GM23338 (cell line): ENCODE results near the gene ACAD10. TPM values are rescaled to one million over a fixed set of nuclear protein-coding genes. Genes with fewer than 3 reads are reported as not detected.

Experiments used
- ATAC-seq: fragments of 200-7000 bp; cut with Tn5 transposase; 3 replicates; pipeline ENCODE4 v1.9.1; 2020
- DNase-seq: peaks from one replicate; pipeline ENCODE4 v3.0.0-alpha.2; 2015; ENCODE audit warnings: low spot score
- H2AFZ ChIP-seq: fragments of 200-600 bp; sonication (generic); 2 replicates; pipeline ENCODE4 v1.8.0; 2016; ENCODE audit warnings: antibody characterized with exemption, mild to moderate bottlenecking, moderate library complexity
- H3F3A ChIP-seq: fragments of 200-600 bp; sonication (generic); replicated peaks from 2 replicates; pipeline ENCODE4 v1.8.0; 2017; ENCODE audit warnings: antibody characterized with exemption, mixed run types, low read depth
- H3K27ac ChIP-seq: fragments of 200-600 bp; sonication (generic); 2 replicates; pipeline ENCODE4 v1.6.1; 2016; ENCODE audit warnings: low read depth
- H3K27me3 ChIP-seq: fragments of 200-600 bp; sonication (generic); 2 replicates; pipeline ENCODE4 v1.8.0; 2016; ENCODE audit warnings: mild to moderate bottlenecking, mixed run types, moderate library complexity; ENCODE audit not compliant: insufficient read depth
- H3K36me3 ChIP-seq: fragments of 200-600 bp; sonication (generic); 2 replicates; pipeline ENCODE4 v1.8.0; 2016; ENCODE audit warnings: mild to moderate bottlenecking; ENCODE audit not compliant: insufficient read depth
- H3K4me1 ChIP-seq: fragments of 200-600 bp; sonication (generic); 2 replicates; pipeline ENCODE4 v1.8.0; 2016; ENCODE audit warnings: mild to moderate bottlenecking, moderate library complexity; ENCODE audit not compliant: insufficient read depth
- H3K4me2 ChIP-seq: fragments of 200-600 bp; sonication (generic); 2 replicates; pipeline ENCODE4 v1.7.1; 2017; ENCODE audit warnings: mixed run types
- H3K4me3 ChIP-seq: fragments of 200-600 bp; sonication (generic); 2 replicates; pipeline ENCODE4 v1.6.1; 2016; ENCODE audit warnings: mixed run types
- H3K79me2 ChIP-seq: fragments of 200-600 bp; sonication (generic); replicated peaks from 2 replicates; pipeline ENCODE4 v1.8.0; 2017; ENCODE audit warnings: mild to moderate bottlenecking; ENCODE audit not compliant: insufficient read depth
- H3K9me2 ChIP-seq: fragments of 200-600 bp; sonication (generic); 2 replicates; pipeline ENCODE4 v1.8.0; 2017; ENCODE audit not compliant: insufficient read depth
- H4K20me1 ChIP-seq: fragments of 200-600 bp; sonication (generic); replicated peaks from 2 replicates; pipeline ENCODE4 v1.8.0; 2017; ENCODE audit warnings: mild to moderate bottlenecking; ENCODE audit not compliant: insufficient read depth
- H3K27ac Mint-ChIP-seq: 2 replicates; pipeline ENCODE4 v1.8.0; 2020; ENCODE audit warnings: inconsistent platforms, mild to moderate bottlenecking, moderate library complexity, mixed read lengths
- H3K27me3 Mint-ChIP-seq: 3 replicates; pipeline ENCODE4 v1.8.0; 2022; ENCODE audit warnings: low read depth, mild to moderate bottlenecking, moderate library complexity, mixed read lengths, inconsistent platforms; ENCODE audit not compliant: insufficient read depth, poor library complexity
- H3K36me3 Mint-ChIP-seq: 3 replicates; pipeline ENCODE4 v1.8.0; 2021; ENCODE audit warnings: low read depth, mild to moderate bottlenecking, inconsistent platforms, moderate library complexity, mixed read lengths
- H3K4me1 Mint-ChIP-seq: 3 replicates; pipeline ENCODE4 v1.8.0; 2020; ENCODE audit warnings: mild to moderate bottlenecking, inconsistent platforms, mixed read lengths
- H3K4me3 Mint-ChIP-seq: 3 replicates; pipeline ENCODE4 v1.8.0; 2021; ENCODE audit warnings: moderate library complexity, mild to moderate bottlenecking, inconsistent platforms, mixed read lengths
- H3K9me3 Mint-ChIP-seq: 3 replicates; pipeline ENCODE4 v1.8.0; 2020; ENCODE audit warnings: moderate library complexity, mild to moderate bottlenecking, inconsistent platforms, mixed read lengths
- CREB1 ChIP-seq: fragments of 250-450 bp; sonication (Bioruptor Pico); IDR thresholded peaks from 2 replicates; pipeline ENCODE4 v1.5.0; 2020; ENCODE audit warnings: low read depth, mild to moderate bottlenecking, moderate library complexity
- EZH2 ChIP-seq: fragments of 200-600 bp; sonication (generic); IDR thresholded peaks from one replicate; pipeline ENCODE4 v1.8.0; 2017; ENCODE audit warnings: antibody characterized with exemption, mild to moderate bottlenecking, low read depth; ENCODE audit not compliant: unreplicated experiment
- EZH2phosphoT487 ChIP-seq: fragments of 200-600 bp; sonication (generic); IDR thresholded peaks from one replicate; pipeline ENCODE4 v1.8.1; 2018; ENCODE audit warnings: antibody characterized with exemption; ENCODE audit not compliant: unreplicated experiment
- NANOG ChIP-seq: IDR thresholded peaks from 2 replicates; pipeline ENCODE4 v1.6.1; 2016; ENCODE audit warnings: antibody characterized with exemption, borderline replicate concordance
- STAT1 ChIP-seq: IDR thresholded peaks from one replicate; pipeline ENCODE4 v1.6.1; 2016; ENCODE audit warnings: antibody characterized with exemption; ENCODE audit not compliant: unreplicated experiment
- ZNF114 ChIP-seq: fragments of 250-450 bp; sonication (Bioruptor Pico); IDR thresholded peaks from 2 replicates; pipeline ENCODE4 v1.5.0; 2020; ENCODE audit warnings: mild to moderate bottlenecking, moderate library complexity
- ZNF331 ChIP-seq: fragments of 250-450 bp; sonication (Bioruptor Pico); IDR thresholded peaks from 2 replicates; pipeline ENCODE4 v1.5.0; 2020; ENCODE audit warnings: low read depth, mild to moderate bottlenecking, moderate library complexity
- polyA plus RNA-seq: library from polyadenylated mRNA; unstranded; fragments of >200 nt; fragmentation: Nextera tagmentation; extraction: Ambion mirVana; gene quantifications from 2 replicates; pipeline ENCODE4 v1.2.1, GENCODE V29; 2016
- total RNA-seq: library from RNA; depleted of rRNA; stranded (reverse); fragments of >200 nt; shearing (Covaris generic); gene quantifications from 2 replicates; pipeline ENCODE4 v1.2.3, GENCODE V29; 2014
- TF ChIP-seq, protein P1 (sequence below): fragments of 250-450 bp; sonication (Bioruptor Pico); IDR thresholded peaks from 2 replicates; pipeline ENCODE4 v1.5.0; 2020; ENCODE audit warnings: mild to moderate bottlenecking, moderate library complexity
- TF ChIP-seq, protein P2 (sequence below), 2 experiments: fragments of 200-600 bp in 1 of 2; sonication (generic) in 1 of 2; conservative IDR thresholded peaks; 2 replicates each; pipeline versions ENCODE4 v1.5.1 to v1.6.1; 2016 to 2017; ENCODE audit warnings: antibody characterized with exemption in 2 of 2, low read depth in 2 of 2, mild to moderate bottlenecking in 2 of 2, moderate library complexity in 1 of 2

The ACAD10 gene
- total and polyA plus RNA-seq, 2 experiments from 2014 or later, result 16.3 to 23.1 TPM

DNA sequence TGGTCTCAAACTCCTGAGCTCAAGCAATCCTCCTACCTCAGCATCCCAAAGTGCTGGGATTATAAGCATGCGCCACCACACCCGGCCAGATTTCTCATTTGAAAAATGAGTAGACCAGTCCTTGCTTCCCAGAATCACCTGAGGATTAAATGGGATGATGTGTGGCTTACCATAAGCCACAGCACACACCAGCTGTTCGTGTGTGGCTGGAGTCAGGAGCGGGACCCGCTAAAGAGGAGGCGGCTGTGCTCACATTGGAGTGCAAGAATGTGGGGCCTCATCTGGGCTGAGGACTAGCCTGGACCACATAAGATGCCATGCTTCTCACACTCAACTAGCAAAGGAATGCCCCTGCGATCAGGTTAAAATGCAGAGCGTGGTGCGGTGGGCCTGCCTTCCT, 74.1 kb downstream of the ACAD10 start:
- no peak for DNase-seq
- no peak overlapping the region for H3K4me3 Mint-ChIP-seq
- Histone ChIP-seq H3K4me3 (no peak overlapping the region), H3K36me3 (no peaks in the 10 kb centered on the region), H3K4me1 (peaks cover 12% of the 10 kb centered on the region; the same call in 1 of the 2 replicates), H3K79me2 (no peaks in the 10 kb centered on the region), H3K4me2 (no peak overlapping the region), H3K27me3 (no peaks in the 10 kb centered on the region), H3K27ac (no peak overlapping the region), H2AFZ (no peak overlapping the region), H4K20me1 (no peaks in the 10 kb centered on the region), H3F3A (0 out of 2 replicates have a peak, but pooled peaks cover 3% of the 10 kb centered on the region), H3K9me2 (no peaks in the 10 kb centered on the region)
- H3K4me1 Mint-ChIP-seq, result peaks cover 25% of the 10 kb centered on the region
- no peak overlapping the region for H3K27ac Mint-ChIP-seq
- peaks cover 3% of the 10 kb centered on the region; the same call in 1 of the 3 replicates for H3K9me3 Mint-ChIP-seq
- H3K36me3 Mint-ChIP-seq, result peaks cover 3% of the 10 kb centered on the region; the same call in 2 of the 3 replicates
- no peak for ATAC-seq
- H3K27me3 Mint-ChIP-seq, result peaks cover 14% of the 10 kb centered on the region
- no peak for TF ChIP-seq STAT1
- no peak for TF ChIP-seq NANOG
- no peak for TF ChIP-seq EZH2
- TF ChIP-seq EZH2phosphoT487, result no peak
- TF ChIP-seq, protein P1, sequence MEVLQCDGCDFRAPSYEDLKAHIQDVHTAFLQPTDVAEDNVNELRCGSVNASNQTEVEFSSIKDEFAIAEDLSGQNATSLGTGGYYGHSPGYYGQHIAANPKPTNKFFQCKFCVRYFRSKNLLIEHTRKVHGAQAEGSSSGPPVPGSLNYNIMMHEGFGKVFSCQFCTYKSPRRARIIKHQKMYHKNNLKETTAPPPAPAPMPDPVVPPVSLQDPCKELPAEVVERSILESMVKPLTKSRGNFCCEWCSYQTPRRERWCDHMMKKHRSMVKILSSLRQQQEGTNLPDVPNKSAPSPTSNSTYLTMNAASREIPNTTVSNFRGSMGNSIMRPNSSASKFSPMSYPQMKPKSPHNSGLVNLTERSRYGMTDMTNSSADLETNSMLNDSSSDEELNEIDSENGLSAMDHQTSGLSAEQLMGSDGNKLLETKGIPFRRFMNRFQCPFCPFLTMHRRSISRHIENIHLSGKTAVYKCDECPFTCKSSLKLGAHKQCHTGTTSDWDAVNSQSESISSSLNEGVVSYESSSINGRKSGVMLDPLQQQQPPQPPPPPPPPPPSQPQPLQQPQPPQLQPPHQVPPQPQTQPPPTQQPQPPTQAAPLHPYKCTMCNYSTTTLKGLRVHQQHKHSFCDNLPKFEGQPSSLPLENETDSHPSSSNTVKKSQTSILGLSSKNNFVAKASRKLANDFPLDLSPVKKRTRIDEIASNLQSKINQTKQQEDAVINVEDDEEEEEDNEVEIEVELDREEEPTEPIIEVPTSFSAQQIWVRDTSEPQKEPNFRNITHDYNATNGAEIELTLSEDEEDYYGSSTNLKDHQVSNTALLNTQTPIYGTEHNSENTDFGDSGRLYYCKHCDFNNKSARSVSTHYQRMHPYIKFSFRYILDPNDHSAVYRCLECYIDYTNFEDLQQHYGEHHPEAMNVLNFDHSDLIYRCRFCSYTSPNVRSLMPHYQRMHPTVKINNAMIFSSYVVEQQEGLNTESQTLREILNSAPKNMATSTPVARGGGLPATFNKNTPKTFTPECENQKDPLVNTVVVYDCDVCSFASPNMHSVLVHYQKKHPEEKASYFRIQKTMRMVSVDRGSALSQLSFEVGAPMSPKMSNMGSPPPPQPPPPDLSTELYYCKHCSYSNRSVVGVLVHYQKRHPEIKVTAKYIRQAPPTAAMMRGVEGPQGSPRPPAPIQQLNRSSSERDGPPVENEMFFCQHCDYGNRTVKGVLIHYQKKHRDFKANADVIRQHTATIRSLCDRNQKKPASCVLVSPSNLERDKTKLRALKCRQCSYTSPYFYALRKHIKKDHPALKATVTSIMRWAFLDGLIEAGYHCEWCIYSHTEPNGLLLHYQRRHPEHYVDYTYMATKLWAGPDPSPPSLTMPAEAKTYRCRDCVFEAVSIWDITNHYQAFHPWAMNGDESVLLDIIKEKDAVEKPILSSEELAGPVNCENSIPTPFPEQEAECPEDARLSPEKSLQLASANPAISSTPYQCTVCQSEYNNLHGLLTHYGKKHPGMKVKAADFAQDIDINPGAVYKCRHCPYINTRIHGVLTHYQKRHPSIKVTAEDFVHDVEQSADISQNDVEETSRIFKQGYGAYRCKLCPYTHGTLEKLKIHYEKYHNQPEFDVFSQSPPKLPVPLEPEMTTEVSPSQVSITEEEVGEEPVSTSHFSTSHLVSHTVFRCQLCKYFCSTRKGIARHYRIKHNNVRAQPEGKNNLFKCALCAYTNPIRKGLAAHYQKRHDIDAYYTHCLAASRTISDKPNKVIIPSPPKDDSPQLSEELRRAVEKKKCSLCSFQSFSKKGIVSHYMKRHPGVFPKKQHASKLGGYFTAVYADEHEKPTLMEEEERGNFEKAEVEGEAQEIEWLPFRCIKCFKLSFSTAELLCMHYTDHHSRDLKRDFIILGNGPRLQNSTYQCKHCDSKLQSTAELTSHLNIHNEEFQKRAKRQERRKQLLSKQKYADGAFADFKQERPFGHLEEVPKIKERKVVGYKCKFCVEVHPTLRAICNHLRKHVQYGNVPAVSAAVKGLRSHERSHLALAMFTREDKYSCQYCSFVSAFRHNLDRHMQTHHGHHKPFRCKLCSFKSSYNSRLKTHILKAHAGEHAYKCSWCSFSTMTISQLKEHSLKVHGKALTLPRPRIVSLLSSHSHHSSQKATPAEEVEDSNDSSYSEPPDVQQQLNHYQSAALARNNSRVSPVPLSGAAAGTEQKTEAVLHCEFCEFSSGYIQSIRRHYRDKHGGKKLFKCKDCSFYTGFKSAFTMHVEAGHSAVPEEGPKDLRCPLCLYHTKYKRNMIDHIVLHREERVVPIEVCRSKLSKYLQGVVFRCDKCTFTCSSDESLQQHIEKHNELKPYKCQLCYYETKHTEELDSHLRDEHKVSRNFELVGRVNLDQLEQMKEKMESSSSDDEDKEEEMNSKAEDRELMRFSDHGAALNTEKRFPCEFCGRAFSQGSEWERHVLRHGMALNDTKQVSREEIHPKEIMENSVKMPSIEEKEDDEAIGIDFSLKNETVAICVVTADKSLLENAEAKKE (CRISPR knock-in tag), result no peak
- TF ChIP-seq, protein P2, sequence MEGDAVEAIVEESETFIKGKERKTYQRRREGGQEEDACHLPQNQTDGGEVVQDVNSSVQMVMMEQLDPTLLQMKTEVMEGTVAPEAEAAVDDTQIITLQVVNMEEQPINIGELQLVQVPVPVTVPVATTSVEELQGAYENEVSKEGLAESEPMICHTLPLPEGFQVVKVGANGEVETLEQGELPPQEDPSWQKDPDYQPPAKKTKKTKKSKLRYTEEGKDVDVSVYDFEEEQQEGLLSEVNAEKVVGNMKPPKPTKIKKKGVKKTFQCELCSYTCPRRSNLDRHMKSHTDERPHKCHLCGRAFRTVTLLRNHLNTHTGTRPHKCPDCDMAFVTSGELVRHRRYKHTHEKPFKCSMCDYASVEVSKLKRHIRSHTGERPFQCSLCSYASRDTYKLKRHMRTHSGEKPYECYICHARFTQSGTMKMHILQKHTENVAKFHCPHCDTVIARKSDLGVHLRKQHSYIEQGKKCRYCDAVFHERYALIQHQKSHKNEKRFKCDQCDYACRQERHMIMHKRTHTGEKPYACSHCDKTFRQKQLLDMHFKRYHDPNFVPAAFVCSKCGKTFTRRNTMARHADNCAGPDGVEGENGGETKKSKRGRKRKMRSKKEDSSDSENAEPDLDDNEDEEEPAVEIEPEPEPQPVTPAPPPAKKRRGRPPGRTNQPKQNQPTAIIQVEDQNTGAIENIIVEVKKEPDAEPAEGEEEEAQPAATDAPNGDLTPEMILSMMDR (conservative IDR thresholded peaks at IDR 0.05; ENCODE audit: low read depth in 2 of 2), result no peak
- no peak for TF ChIP-seq ZNF114
- no peak for TF ChIP-seq CREB1 (CRISPR knock-in tag)
- no peak for TF ChIP-seq ZNF331 (CRISPR knock-in tag)
